WTC11 (cell line): ENCODE results near the gene GMPR2.

Experiments
- CTCF ChIP-seq: fragments of 200-600 bp; IDR thresholded peaks from 2 replicates; pipeline ENCODE4 v1.8.0; 2022; ENCODE audit warnings: antibody characterized with exemption
- FOXK1 ChIP-seq: sonication (generic); formaldehyde crosslinking; IDR thresholded peaks from 2 replicates; pipeline ENCODE4 v1.8.0; 2022; ENCODE audit warnings: mild to moderate bottlenecking, moderate library complexity, missing genetic modification reagents
- SP1 ChIP-seq: sonication (generic); formaldehyde crosslinking; conservative IDR thresholded peaks from 2 replicates; pipeline ENCODE4 v1.8.1; 2022; ENCODE audit warnings: missing genetic modification reagents
- USF1 ChIP-seq: sonication (generic); formaldehyde crosslinking; IDR thresholded peaks from 2 replicates; pipeline ENCODE4 v1.8.0; 2022; ENCODE audit warnings: mild to moderate bottlenecking, missing genetic modification reagents

- no peak for TF ChIP-seq FOXK1
- no peak for TF ChIP-seq USF1 (CRISPR knock-in tag)
- no peak for TF ChIP-seq SP1
- TF ChIP-seq CTCF, result no peak
Measured at GRCh38 chr14:24263848-24264247, 31.1 kb downstream of the GMPR2 start.
